Neural progenitor cell (in vitro differentiated cells): ENCODE results near the gene HTT.

Experiments
- CTCF ChIP-seq: fragments of 200-600 bp; sonication (generic); IDR thresholded peaks from 2 replicates; pipeline ENCODE4 v1.5.1; 2017; ENCODE audit warnings: antibody characterized with exemption, mild to moderate bottlenecking
- EZH2 ChIP-seq: fragments of 200-600 bp; sonication (generic); IDR thresholded peaks from 2 replicates; pipeline ENCODE4 v1.6.1; 2017; ENCODE audit warnings: antibody characterized with exemption, mild to moderate bottlenecking, moderate library complexity
- EZH2phosphoT487 ChIP-seq: fragments of 200-600 bp; sonication (generic); IDR thresholded peaks from 2 replicates; pipeline ENCODE4 v1.6.1; 2017; ENCODE audit warnings: antibody characterized with exemption

- TF ChIP-seq EZH2 (no peak), CTCF (no peak), EZH2phosphoT487 (no peak)
Measured at GRCh38 chr4:3037957-3038461, 36.5 kb upstream of the HTT start.
